AG04449 (cell line): ENCODE measurements around the gene PLK1.
"Not testable (repeated sequence)": the region's sequence is repeated elsewhere in the genome, so short reads cannot be mapped to it uniquely, and the experiment has no call there.

Source experiments
- CTCF ChIA-PET: fragments of 350-600 bp; formaldehyde crosslinking; extraction: SDS; loops from one replicate; lab custom pipeline; 2021; ENCODE audit warnings: antibody characterized with exemption; lab: Yijun Ruan, JAX
- POLR2A ChIA-PET: fragments of 400-600, 350-600 bp; formaldehyde crosslinking; extraction: SDS; loops from one replicate; lab custom pipeline; 2020; ENCODE audit warnings: antibody characterized with exemption, inconsistent platforms; lab: Yijun Ruan, JAX
- DNase-seq: peaks from one replicate; pipeline ENCODE4 v3.0.0-alpha.2; 2010; ENCODE audit warnings: low read depth, low spot score
- H3K4me3 ChIP-seq: 2 replicates; pipeline ENCODE4 v1.5.1; 2011; ENCODE audit warnings: low read depth, mild to moderate bottlenecking, control low read depth, low read length
- TF ChIP-seq, protein P1 (sequence below): IDR thresholded peaks from one replicate; pipeline ENCODE4 v1.5.1; 2011; ENCODE audit warnings: mild to moderate bottlenecking, moderate library complexity, low read length, control low read depth, inconsistent platforms; ENCODE audit not compliant: insufficient read depth; ENCODE audit errors: missing control alignments

Gene PLK1

DNA sequence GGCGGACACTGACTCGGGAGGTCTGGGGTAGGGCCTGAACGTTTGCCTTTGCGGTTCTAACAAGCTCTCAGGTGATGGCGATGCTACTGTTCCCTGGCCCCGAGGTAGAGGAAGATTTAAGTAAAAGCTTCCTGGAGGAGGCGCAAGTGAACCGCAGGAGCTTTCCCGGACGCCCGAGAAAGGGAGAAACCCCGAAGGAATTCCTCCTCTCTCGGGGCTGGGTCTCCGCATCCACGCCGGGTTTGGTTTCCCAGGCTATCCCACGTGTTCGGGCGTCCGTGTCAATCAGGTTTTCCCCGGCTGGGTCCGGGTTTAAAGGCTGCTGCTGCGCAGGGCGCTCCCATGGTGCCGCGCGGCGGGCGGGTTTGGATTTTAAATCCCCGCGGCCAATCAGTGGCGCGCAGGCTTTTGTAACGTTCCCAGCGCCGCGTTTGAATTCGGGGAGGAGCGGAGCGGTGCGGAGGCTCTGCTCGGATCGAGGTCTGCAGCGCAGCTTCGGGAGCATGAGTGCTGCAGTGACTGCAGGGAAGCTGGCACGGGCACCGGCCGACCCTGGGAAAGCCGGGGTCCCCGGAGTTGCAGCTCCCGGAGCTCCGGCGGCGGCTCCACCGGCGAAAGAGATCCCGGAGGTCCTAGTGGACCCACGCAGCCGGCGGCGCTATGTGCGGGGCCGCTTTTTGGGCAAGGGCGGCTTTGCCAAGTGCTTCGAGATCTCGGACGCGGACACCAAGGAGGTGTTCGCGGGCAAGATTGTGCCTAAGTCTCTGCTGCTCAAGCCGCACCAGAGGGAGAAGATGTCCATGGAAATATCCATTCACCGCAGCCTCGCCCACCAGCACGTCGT lies at the start of gene PLK1:
TSS of gene PLK1 (plus strand) at position 460 of the 844 bp plus-strand sequence. CDS start at position 504, 44 bp downstream.
- POLR2A ChIA-PET, result interaction anchor here (0.7 kb wide), 1 partner anchor 45 kb away, joined by 3 read pairs; no protein-coding TSS in a partner anchor
- TF ChIP-seq, protein P1, sequence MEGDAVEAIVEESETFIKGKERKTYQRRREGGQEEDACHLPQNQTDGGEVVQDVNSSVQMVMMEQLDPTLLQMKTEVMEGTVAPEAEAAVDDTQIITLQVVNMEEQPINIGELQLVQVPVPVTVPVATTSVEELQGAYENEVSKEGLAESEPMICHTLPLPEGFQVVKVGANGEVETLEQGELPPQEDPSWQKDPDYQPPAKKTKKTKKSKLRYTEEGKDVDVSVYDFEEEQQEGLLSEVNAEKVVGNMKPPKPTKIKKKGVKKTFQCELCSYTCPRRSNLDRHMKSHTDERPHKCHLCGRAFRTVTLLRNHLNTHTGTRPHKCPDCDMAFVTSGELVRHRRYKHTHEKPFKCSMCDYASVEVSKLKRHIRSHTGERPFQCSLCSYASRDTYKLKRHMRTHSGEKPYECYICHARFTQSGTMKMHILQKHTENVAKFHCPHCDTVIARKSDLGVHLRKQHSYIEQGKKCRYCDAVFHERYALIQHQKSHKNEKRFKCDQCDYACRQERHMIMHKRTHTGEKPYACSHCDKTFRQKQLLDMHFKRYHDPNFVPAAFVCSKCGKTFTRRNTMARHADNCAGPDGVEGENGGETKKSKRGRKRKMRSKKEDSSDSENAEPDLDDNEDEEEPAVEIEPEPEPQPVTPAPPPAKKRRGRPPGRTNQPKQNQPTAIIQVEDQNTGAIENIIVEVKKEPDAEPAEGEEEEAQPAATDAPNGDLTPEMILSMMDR, result peak; percentile 24
- CTCF ChIA-PET, result interaction anchor here (0.7 to 3.2 kb wide), 9 partner anchors 9 to 357 kb away, joined by 3 to 17 read pairs (median 4); partner anchors contain the start of genes DCTN5 and PALB2

DNA sequence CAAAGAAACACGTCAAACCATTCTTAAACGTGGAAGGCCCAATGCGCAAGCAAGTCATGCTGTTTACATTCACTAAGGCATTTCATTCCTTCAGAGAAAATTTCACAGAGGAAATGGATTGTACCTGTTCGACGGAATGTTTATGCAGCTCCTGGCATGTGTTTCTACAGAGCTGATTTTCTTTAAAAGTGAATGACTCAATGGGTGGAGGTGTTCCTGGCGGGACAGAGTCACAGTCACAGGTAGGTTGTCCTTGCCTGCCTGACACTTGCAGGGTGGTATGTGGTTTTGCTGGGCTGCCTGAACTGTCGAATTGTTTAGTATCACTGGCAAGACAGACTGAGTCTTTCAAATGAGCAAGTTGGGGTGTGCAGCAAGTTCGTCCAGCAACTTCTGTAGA lies 49.2 kb upstream of the PLK1 start:
- no peak overlapping the region for H3K4me3 ChIP-seq
- ChIA-PET POLR2A (no interaction called here), CTCF (interaction anchor here (0.7 to 1.2 kb wide), 2 partner anchors 11 to 33 kb away, joined by 3 to 4 read pairs; partner anchors contain the start of gene NDUFAB1)
- TF ChIP-seq, protein P1, result no peak
- DNase-seq, result no peak

More for the DNA sequence above, at the start of gene PLK1:
- peak within 1 kb of the TSS; percentile 68 for H3K4me3 ChIP-seq
- no peak for DNase-seq

DNA sequence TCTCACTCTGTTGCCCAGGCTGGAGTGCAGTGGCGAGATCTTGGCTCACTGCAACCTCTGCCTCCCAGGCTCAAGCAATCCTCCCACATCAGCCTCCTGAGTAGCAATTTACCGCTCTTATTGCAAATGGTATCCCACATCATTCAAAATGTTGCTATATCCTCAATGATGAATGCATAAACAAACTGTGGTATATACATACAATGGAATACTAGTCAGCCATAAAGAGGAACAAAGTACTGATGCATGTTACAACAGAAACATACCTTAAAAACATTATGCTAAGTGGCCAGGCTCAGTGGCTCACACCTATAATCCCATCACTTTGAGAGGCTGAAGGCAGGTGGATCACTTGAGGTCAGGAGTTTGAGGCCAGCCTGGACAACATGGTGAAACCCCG lies 46.8 kb upstream of the PLK1 start:
- H3K4me3 ChIP-seq, POLR2A ChIA-PET, DNase-seq: not testable (repeated sequence)
- CTCF ChIA-PET, result interaction anchor here (1.1 to 1.2 kb wide), 2 partner anchors 35 to 198 kb away, joined by 3 to 5 read pairs; no protein-coding TSS in a partner anchor

DNA sequence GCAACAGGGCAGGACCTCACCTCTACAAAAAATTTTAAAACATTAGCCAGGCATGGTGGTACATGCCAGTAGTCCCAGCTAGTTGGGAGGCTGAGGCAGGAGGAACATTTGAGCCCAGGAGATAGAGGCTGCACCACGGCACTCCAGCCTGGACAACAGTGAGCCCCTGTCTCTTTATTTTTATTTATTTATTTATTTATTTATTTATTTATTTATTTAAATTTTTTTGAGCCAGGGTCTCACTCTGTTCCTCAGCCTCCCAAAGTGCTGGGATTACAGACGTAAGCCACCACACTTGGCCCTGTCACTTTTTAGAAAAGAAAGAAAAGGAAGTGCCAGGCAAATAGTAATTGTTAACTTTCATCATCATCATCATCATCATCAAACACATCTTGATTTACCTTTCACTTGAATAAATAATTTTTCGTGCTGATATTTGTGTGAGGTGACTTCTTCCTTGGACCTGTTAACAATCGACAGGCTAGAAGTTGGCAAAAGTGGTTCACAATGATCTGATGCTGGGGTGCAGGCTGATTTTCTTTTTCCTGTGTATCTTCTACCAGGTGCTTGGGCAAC lies 44.1 kb upstream of the PLK1 start:
- CTCF ChIA-PET, result interaction anchor here (1.5 kb wide), 1 partner anchor 12 kb away, joined by 3 read pairs; no protein-coding TSS in a partner anchor

DNA sequence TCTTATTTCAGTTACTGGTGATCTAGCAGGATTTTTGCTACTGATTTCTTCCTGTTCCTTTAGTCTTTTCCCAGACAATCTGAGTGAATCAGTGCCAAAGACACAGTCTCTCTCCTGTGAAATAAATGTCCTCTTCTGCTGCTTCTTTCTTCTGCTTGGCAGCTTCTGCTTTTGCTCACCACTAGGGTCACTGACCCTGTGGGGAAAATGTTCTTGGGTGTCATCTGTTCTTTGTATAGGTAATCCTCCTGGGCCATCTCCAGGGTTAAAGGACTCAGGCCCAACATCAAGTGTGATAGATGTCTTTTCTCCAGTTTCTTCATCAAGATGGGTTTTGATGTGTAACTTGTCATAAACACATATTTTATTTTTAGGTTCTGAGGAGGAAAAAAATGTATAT lies 42.7 kb upstream of the PLK1 start:
- CTCF ChIA-PET, result no interaction called here
- POLR2A ChIA-PET, result no interaction called here
- DNase-seq, result no peak
- TF ChIP-seq, protein P1, result no peak
- H3K4me3 ChIP-seq, result no peak overlapping the region

More for the DNA sequence above, 44.1 kb upstream of the PLK1 start:
- no peak for DNase-seq
- TF ChIP-seq, protein P1, result no peak
- no peak overlapping the region for H3K4me3 ChIP-seq
- POLR2A ChIA-PET, result no interaction called here

DNA sequence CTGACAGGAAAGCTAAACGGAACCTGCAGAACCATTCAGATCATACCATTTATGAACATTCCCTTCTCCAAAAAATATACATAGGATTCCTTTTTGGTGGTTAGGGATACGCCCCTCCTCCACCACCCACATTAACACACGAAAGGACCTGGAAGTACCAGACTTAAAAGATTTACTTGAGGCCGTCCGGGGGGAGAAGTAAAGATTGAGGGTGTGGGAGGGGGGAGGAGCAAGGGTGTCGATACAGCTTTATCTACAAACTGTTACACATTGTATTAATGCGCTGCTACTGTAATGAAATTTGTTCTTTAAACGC lies 38.1 kb upstream of the PLK1 start:
- no peak for DNase-seq
- peak overlapping the region; percentile 99 for H3K4me3 ChIP-seq
- TF ChIP-seq, protein P1, result no peak
- CTCF ChIA-PET, result interaction anchor here (1.7 kb wide), 1 partner anchor 43 kb away, joined by 10 read pairs; the partner anchor contains the start of gene NDUFAB1
- POLR2A ChIA-PET, result interaction anchor here (1.3 kb wide), 2 partner anchors 11 to 16 kb away, joined by 3 to 6 read pairs; no protein-coding TSS in a partner anchor
